SIG-M5 treated with dmso at 0.1 percent for 504 hours (cell line): ENCODE results near the gene TAF8.

Experiments
- DNase-seq: peaks from one replicate; lab custom pipeline; 2025; ENCODE audit not compliant: unreplicated experiment; lab: John Stamatoyannopoulos, UW

TAF8 gene

GRCh38 chr6:42095094-42095493, 44.8 kb downstream of the TAF8 start:
- DNase-seq: no peak

DNA sequence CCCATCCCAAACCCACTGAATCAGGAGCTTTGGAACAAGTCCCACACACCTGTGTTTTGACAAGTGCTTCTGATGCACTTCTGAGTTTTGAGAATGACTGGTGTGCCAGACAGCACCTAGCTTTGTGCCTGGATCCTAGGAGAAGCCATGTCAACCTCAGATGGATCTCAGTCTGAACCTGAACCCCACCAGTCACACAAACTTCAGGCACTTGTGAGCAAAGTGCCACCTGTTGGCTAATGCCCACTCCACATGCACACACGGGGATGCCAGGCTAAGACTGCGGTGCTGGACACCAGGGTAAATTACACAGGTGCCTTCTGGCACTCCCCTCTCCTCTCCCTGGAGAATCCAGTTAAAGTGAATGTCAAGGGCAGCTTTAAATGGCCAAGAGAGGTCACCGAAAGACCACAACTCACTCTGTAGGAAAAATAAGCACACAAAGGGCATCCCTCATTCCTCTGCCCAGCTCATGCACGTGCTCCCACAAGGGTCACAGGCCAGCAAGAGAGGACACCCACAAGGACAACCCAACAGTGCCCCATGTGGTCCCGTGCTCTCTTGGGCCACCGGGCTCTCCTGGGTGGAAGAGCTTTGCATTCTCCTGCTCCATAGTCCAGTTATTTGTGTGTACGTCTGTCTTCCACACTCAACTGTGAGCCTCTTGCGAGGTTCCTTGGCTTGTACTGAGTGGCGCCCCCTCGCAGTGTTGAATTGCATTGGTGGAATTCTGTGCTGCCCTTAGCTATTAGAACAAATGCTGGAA, 45.6 kb downstream of the TAF8 start:
- DNase-seq: no peak

DNA sequence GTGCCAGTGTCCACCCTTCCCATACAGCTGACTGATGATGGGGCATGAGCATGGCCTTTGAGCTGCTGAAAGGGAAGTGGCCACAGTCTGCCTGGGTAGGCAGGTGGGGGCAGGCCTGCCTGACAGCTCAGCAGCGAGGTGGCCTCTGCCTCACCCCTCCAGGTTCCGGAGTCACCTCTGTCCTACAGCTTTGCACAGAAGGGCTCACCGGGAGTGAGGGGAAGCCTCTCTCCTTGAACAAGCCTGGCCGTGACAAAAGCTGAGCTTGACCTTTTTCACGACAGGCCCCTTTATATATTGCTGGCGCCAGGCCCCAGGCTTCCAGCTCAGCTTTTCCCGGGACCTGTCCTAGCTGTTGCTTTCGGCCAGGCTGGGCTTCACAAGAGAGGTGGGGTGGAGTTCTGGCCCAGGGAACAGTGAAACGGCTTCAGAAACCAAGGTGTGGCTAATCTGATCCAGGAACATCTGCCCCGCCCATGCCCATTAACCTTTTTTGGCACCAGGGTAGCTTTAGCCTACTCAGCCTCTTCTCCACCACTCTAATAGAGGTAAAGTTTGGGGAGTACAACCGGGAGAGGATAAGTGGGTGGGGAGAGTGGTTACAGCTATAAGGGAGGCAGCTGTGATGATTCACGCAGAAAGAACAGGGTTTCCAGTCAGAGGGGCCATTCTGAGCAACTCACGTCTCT, 49.2 kb downstream of the TAF8 start:
- no peak for DNase-seq

- no peak for DNase-seq
Observed at GRCh38 chr6:42100029-42100901, 49.9 kb downstream of the TAF8 start.

DNA sequence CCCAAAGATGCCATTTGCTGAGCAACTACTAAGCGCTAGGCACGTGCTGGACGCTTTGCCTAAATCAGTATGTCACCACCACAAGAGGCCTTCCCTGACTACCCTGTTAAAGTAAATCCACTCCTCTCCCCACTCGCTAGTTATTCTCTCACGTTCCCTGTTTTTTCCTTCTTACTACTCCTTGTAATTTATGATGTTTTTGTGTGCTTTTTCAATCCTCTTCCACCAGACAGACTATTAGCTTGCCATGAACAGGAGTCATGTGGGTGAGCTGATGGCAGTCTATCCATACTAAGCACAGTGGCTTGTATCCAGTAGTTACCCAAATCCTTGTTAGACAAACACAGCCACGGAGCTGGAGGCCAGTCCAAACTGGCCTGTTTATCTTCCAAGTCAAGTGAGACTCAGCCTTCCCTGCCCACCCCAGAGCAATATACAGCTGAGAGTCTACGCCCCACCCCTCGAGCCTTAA, 50.9 kb downstream of the TAF8 start:
- DNase-seq: no peak

- DNase-seq: no peak
Observed at GRCh38 chr6:42103216-42103615, 52.9 kb downstream of the TAF8 start.

- DNase-seq: no peak
Observed at GRCh38 chr6:42103753-42104094, 53.4 kb downstream of the TAF8 start.

GRCh38 chr6:42104095-42104803, 53.9 kb downstream of the TAF8 start:
- peak; percentile 40 for DNase-seq

DNA sequence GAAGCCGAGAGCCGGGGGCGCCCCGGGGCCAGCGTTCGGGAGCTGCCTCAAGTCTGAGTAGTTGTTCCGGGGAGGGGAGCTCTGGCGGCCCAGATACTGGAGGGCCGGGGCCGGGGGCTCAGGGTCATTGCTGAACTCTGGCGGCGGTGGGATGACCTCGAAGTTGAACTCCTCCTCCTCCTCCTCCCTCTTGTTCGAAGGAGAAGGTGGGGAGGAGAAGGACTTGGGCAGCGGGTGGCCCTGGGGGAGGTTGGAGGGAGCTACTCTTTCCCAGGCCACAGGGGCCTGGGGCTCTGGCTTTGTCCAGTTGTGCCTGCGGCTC, 54.4 kb downstream of the TAF8 start:
- no peak for DNase-seq

GRCh38 chr6:42105156-42105648, 54.9 kb downstream of the TAF8 start:
- no peak for DNase-seq

DNA sequence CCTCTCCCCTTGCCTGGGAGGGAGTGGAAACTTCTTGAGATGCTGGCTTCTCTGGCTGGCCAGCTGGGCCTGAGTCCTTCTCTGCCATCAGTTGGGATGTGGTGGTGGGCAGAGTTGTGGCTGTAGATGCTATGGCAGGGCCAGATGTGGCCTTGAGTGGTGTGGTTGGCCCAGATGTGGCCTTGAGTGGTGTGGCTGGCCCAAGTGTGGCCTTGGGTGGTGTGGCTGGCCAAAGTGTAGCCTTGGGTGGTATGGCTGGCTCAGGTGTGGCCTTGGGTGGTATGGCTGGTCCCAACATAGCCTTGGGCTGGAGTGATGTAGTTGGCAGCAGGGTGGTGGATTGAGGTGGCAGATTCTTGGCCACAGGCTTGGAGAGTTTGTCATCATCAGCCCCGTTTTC, 55.4 kb downstream of the TAF8 start:
- DNase-seq: no peak

DNA sequence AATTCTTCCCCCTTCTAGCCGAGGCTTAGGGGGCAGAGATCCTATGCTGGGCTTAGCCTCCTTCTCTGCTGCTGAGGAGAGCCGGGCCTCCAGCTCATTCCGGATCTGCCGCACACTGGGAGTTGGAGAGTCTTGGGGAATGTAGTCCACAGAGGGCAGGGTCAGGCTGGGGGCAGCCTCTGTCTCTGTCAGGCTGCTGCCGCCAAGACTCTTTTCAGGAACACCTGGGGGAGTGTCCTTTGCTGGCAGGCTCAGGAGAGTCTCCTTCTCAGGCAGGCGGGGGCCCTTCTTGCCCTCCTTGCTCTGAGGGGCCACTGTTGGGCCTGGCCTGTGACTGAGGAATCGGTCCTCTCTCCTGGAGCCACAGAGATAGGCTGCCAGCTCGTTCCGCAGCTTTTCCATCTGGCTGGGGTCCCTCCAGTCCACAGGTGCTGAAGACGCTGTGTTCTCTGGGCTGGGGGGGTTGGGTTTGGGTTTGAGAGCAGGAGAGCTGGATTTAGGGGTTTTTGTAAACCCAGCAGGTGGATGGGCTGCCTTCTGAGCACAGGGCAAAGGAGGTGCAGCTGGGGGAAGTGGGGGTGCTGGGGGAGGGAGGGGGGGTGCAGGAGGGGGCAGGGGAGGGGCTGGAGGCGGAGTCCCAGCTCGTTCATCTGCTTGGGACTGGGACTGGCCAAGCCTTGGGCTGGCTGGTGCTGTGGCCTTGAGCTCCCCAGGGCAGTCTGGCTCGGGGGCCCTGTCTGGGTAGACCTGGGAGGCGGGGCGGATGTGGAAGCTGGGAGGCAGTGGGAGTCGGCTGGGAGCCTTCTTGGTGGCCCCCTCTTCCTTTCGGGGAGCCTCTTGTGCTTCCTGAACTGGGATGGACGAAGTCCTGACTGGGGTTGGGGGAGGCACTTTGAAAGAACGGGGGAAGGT, 56.0 kb downstream of the TAF8 start:
- DNase-seq: no peak

DNA sequence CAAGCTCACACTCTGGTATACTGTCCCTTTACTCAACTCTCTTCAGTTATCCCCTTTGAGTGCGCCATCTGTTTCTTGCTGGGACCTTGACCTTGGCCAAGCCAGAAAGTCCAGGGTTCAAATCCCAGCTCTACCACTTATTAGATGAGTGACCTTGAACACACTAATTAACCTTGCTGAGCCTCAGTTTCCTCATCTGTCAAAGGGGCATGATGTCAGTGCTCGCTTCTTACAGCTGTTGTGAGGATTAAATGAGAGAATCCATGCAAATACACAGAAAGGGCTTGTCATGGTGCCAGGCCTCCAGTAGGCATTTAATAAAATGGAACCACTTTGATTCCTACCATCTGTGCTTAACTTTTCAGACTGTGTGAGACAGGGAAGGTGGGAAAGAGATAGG, 57.7 kb downstream of the TAF8 start:
- DNase-seq: no peak

GRCh38 chr6:42110683-42111082, 60.4 kb downstream of the TAF8 start:
- DNase-seq: no peak

- DNase-seq: no peak
Observed at GRCh38 chr6:42112351-42112750, 62.0 kb downstream of the TAF8 start.

DNA sequence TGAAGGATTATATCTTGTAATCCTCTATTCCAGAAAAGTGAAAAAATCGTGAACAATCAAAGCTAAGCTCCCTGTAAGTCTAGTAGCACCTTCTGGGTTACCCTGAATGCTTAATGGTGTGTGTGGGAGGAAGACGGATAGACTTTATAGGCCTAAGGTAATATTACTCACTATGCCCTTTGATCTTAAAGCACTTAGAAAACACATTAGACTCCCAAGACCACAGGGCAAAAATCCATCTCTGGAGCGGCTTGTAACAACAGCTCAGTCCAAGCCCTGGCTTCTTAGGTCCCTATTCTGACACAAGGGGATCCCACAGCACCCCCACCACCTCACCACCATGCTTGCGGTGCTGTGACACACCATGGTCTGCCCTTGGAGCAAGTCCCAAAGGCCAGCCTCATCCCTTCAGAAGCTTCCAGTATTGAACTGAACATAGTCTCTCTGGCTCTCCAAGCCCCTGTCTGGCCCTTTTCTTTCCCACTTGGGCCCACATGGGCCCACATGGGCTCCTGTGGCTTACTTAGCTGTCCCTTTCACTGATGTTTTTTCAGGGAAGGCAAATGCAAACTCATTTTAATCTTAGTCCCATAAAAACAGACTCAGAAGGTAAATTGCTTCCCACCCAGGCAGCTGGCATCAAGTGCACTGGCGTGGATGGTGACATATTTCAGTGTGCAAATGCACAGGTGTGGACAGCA, 63.8 kb downstream of the TAF8 start:
- DNase-seq: no peak

- DNase-seq: no peak
Observed at GRCh38 chr6:42117843-42118161, 67.5 kb downstream of the TAF8 start.

GRCh38 chr6:42118162-42119001, 68.1 kb downstream of the TAF8 start:
- peak; percentile 32 for DNase-seq
